ENCODE measurements around the gene FAM200A. TPM values are rescaled to one million over a fixed set of nuclear protein-coding genes. Genes with fewer than 3 reads are reported as not detected.

The FAM200A gene
- total and polyA plus RNA-seq, 2 of the 8 experiments (the other 6 are each of a cell fraction or from before 2014, with no cell fraction given), result 4.3 to 7.5 TPM

- Histone ChIP-seq H3K4ac (replicated peaks; ENCODE audit: insufficient read length, low read depth, low read length) (no peak overlapping the region), H2BK120ac (replicated peaks; ENCODE audit: low read depth, low read length) (no peak overlapping the region), H3K9me3 (ENCODE audit: insufficient read depth in 2 of 2, low read depth in 1 of 2, low read length in 1 of 2) (peaks cover 0 to 4% of the 10 kb centered on the region in 2 experiments; a peak in 1 of 4 replicates), H3K9ac (replicated peaks in 1 of 4; ENCODE audit: extremely low read depth in 1 of 4, low read depth in 3 of 4, low read length in 3 of 4) (no peak overlapping the region), H2BK12ac (ENCODE audit: low read depth, low read length) (no peak overlapping the region), H2BK15ac (ENCODE audit: low read length) (no peak overlapping the region), H3K4me3 (ENCODE audit: extremely low read depth in 1 of 4, insufficient read depth in 2 of 4, low read depth in 3 of 4, low read length in 4 of 4) (no peak overlapping the region), H2BK20ac (ENCODE audit: low read length) (no peak overlapping the region), H4K8ac (ENCODE audit: extremely low read depth, insufficient read depth, low read length) (no peak overlapping the region), H3K18ac (ENCODE audit: extremely low read depth, low read length) (no peak overlapping the region), H2BK5ac (ENCODE audit: low read depth, low read length) (no peak overlapping the region), H4K20me1 (replicated peaks in 1 of 2; ENCODE audit: control insufficient read depth in 1 of 2, insufficient read depth in 2 of 2, low read length in 2 of 2) (no peaks in the 10 kb centered on the region), H3K4me2 (ENCODE audit: insufficient read depth in 1 of 2, low read depth in 2 of 2, low read length in 2 of 2) (no peak overlapping the region; a peak in 1 of 4 replicates), H2AFZ (ENCODE audit: low read length) (no peak overlapping the region), H4K91ac (replicated peaks; ENCODE audit: insufficient read length, low read length) (no peak overlapping the region), H3K79me1 (ENCODE audit: low read depth, low read length) (no peaks in the 10 kb centered on the region; the same call in 1 of the 2 replicates), H3K4me1 (replicated peaks in 1 of 4; ENCODE audit: control insufficient read depth in 3 of 4, insufficient read depth in 4 of 4, low read length in 3 of 4) (peaks cover 0 to 5% (median 0%) of the 10 kb centered on the region in 4 experiments; a peak in 3 of 7 replicates), H3K27me3 (replicated peaks in 1 of 4; ENCODE audit: control insufficient read depth in 3 of 4, extremely low read depth in 1 of 4, insufficient read depth in 3 of 4, low read length in 3 of 4) (no peaks in the 10 kb centered on the region), H3K14ac (ENCODE audit: insufficient read length) (no peak overlapping the region), H3K23me2 (ENCODE audit: low read depth, low read length) (peaks cover 5% of the 10 kb centered on the region), H2AK5ac (ENCODE audit: low read depth, low read length) (no peak overlapping the region), H3K36me3 (ENCODE audit: control insufficient read depth in 2 of 4, insufficient read depth in 4 of 4, low read length in 3 of 4) (peaks cover 2 to 12% (median 4%) of the 10 kb centered on the region in 4 experiments; a peak in 6 of 8 replicates), H3K27ac (ENCODE audit: low read depth, low read length) (no peak overlapping the region), H3K56ac (replicated peaks; ENCODE audit: insufficient read length, low read depth, low read length) (no peak overlapping the region), H3K79me2 (ENCODE audit: control insufficient read depth in 1 of 2, insufficient read depth in 2 of 2, low read length in 2 of 2) (peaks cover 0 to 19% of the 10 kb centered on the region in 2 experiments; a peak in 2 of 4 replicates), H4K5ac (ENCODE audit: insufficient read length, low read depth, low read length) (no peak overlapping the region), H3K23ac (ENCODE audit: insufficient read length) (no peak overlapping the region)
- DNase-seq (ENCODE audit: low read depth in 1 of 2, low spot score in 2 of 2) (no peak), FAIRE-seq (no peak)
- ChIA-PET CTCF (ENCODE audit: partially characterized antibody) (interaction anchor here (1.2 kb wide), 1 partner anchor 50 kb away, joined by 3 read pairs; no protein-coding TSS in a partner anchor), POLR2A (ENCODE audit: partially characterized antibody) (no interaction called here)
- TF ChIP-seq SIRT6 (IDR thresholded peaks at IDR 0.05; ENCODE audit: low read length) (no peak), EZH2 (IDR thresholded peaks at IDR 0.05; ENCODE audit: low read depth, low read length, severe bottlenecking) (no peak), ATF2 (IDR thresholded peaks at IDR 0.05; ENCODE audit: low read length) (no peak), ZNF274 (IDR thresholded peaks at IDR 0.05; ENCODE audit: borderline replicate concordance, extremely low read depth, low read length) (no peak), CBX8 (IDR thresholded peaks at IDR 0.05; ENCODE audit: borderline replicate concordance, low read depth, low read length) (no peak)
- TF ChIP-seq, protein P1, sequence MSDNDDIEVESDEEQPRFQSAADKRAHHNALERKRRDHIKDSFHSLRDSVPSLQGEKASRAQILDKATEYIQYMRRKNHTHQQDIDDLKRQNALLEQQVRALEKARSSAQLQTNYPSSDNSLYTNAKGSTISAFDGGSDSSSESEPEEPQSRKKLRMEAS (IDR thresholded peaks at IDR 0.05), result no peak
- 93% methylated on average over 4 of the region's 4 CpGs; no CpG with 5 or more reads in 1 of the 2 experiments for WGBS, 2 experiments (ENCODE audit: extremely low coverage in 1 of 2, insufficient coverage in 1 of 2, insufficient read length in 1 of 2, insufficient replicate concordance in 2 of 2, low coverage in 1 of 2, low lambda C conversion rate in 2 of 2, missing lambda C conversion rate in 1 of 2)
These were observed 1.1 kb upstream of the FAM200A start for GRCh38 chr7:99553039-99553438.

Measured in H1 (cell line).